Colonic mucosa (tissue), 4 donors: ENCODE results near the gene ARFGAP2. TPM values are rescaled to one million over a fixed set of nuclear protein-coding genes. Genes with fewer than 3 reads are reported as not detected.
A peak's percentile ranks its signal among the peaks of the same experiment; 100 is the strongest.

ENCODE experiments used
- DNase-seq: peaks from one replicate; pipeline ENCODE4 v3.0.0-alpha.2; 2020
- H3K27ac ChIP-seq: fragments of 200-600 bp; one replicate; pipeline ENCODE4 v1.8.0; 2021
- H3K27me3 ChIP-seq: fragments of 200-600 bp; one replicate; pipeline ENCODE4 v1.8.0; 2021
- H3K36me3 ChIP-seq: fragments of 200-600 bp; one replicate; pipeline ENCODE4 v1.8.0; 2021
- H3K4me1 ChIP-seq: fragments of 200-600 bp; one replicate; pipeline ENCODE4 v1.8.0; 2021; ENCODE audit warnings: mild to moderate bottlenecking
- H3K4me3 ChIP-seq: fragments of 200-600 bp; one replicate; pipeline ENCODE4 v1.8.0; 2021
- H3K9ac ChIP-seq, 2 donors: one replicate each; pipeline ENCODE4 v1.7.0; 2013; ENCODE audit warnings: control low read depth in 2 of 2, low read depth in 2 of 2, low read length in 2 of 2
- H3K9me3 ChIP-seq: fragments of 200-600 bp; one replicate; pipeline ENCODE4 v1.8.0; 2021
- CTCF ChIP-seq: fragments of 200-600 bp; IDR thresholded peaks from one replicate; pipeline ENCODE4 v1.8.0; 2022; ENCODE audit warnings: antibody characterized with exemption, mild to moderate bottlenecking
- intact Hi-C: fragments of 100-400 bp; cut with DNase I; formaldehyde crosslinking; loops from one replicate; pipeline ENCODE4 v1.14.1; 2022
- total RNA-seq, 2 donors: library from RNA; stranded (reverse); fragmentation: NEBNext Ultra II Directional in 1 of 2; extraction: Animal tissue kit (Norgen Biotek cat#: 25700) in 1 of 2; gene quantifications; one replicate each; pipeline ENCODE4 v1.2.1, GENCODE V29; 2021
- donor health status: healthy.
- donor health status: DM: no; HTN: no; CAD: no.
- donor health status: DM: no; HTN: no; CAD: no.

Gene ARFGAP2
- total RNA-seq, 2 donors from 2014 or later, result 64.6 to 109 TPM

- intact Hi-C loops, result loop anchor here (5.0 kb wide), 2 partner anchors 34 to 179 kb away; partner anchors contain the start of gene DDB2
- H3K9ac ChIP-seq, result peak overlapping the region; percentile 61 to 94
- peaks cover 14% of the 10 kb centered on the region for H3K4me1 ChIP-seq
- H3K4me3 ChIP-seq, result peak overlapping the region; percentile 83
- DNase-seq, result no peak
- no peak for TF ChIP-seq CTCF
- no peaks in the 10 kb centered on the region for H3K9me3 ChIP-seq
- H3K27ac ChIP-seq, result peak overlapping the region; percentile 83
- H3K27me3 ChIP-seq, result no peaks in the 10 kb centered on the region
- no peaks in the 10 kb centered on the region for H3K36me3 ChIP-seq
These were observed 1.2 kb upstream of the ARFGAP2 start for GRCh38 chr11:47177846-47178245.

GRCh38 chr11:47177229-47177845 is 658 bp upstream of the ARFGAP2 start:
- TF ChIP-seq CTCF, result peak; percentile 66
- no peaks in the 10 kb centered on the region for H3K9me3 ChIP-seq
- intact Hi-C loops, result loop anchor here (5.0 kb wide), 2 partner anchors 35 to 180 kb away; partner anchors contain the start of gene DDB2
- H3K27ac ChIP-seq, result peak overlapping the region; percentile 83
- H3K4me3 ChIP-seq, result peak overlapping the region; percentile 83
- H3K36me3 ChIP-seq, result peaks cover 2% of the 10 kb centered on the region
- peak overlapping the region; percentile 61 to 94 for H3K9ac ChIP-seq
- H3K4me1 ChIP-seq, result peaks cover 14% of the 10 kb centered on the region
- DNase-seq, result peak; percentile 80
- H3K27me3 ChIP-seq, result no peaks in the 10 kb centered on the region

- Histone ChIP-seq H3K36me3 (peaks cover 4% of the 10 kb centered on the region), H3K9me3 (no peaks in the 10 kb centered on the region), H3K9ac (peak overlapping the region; percentile 88 to 92), H3K4me1 (peaks cover 14% of the 10 kb centered on the region), H3K27me3 (no peaks in the 10 kb centered on the region), H3K27ac (no peak overlapping the region), H3K4me3 (peak overlapping the region; percentile 83)
- intact Hi-C loops, result loop anchor here (5.0 kb wide), 2 partner anchors 36 to 181 kb away; partner anchors contain the start of gene DDB2
- DNase-seq, result no peak
- TF ChIP-seq CTCF, result no peak
These were observed 842 bp downstream of the ARFGAP2 start for GRCh38 chr11:47175746-47176327.

- H3K4me1 ChIP-seq, result peaks cover 10% of the 10 kb centered on the region
- no peak overlapping the region for H3K9ac ChIP-seq
- no peaks in the 10 kb centered on the region for H3K27me3 ChIP-seq
- no peak for DNase-seq
- intact Hi-C loops, result no loop called here
- H3K4me3 ChIP-seq, result no peak overlapping the region
- H3K9me3 ChIP-seq, result no peaks in the 10 kb centered on the region
- H3K36me3 ChIP-seq, result peaks cover 4% of the 10 kb centered on the region
- TF ChIP-seq CTCF, result no peak
- H3K27ac ChIP-seq, result no peak overlapping the region
These were observed 3.8 kb downstream of the ARFGAP2 start for GRCh38 chr11:47172740-47173336.

GRCh38 chr11:47171856-47172255 is 4.8 kb downstream of the ARFGAP2 start:
- H3K4me1 ChIP-seq, result peaks cover 6% of the 10 kb centered on the region

More at GRCh38 chr11:47171856-47172255, 4.8 kb downstream of the ARFGAP2 start:
- Histone ChIP-seq H3K4me3 (no peak overlapping the region), H3K36me3 (peaks cover 8% of the 10 kb centered on the region), H3K27me3 (no peaks in the 10 kb centered on the region), H3K27ac (no peak overlapping the region), H3K9me3 (no peaks in the 10 kb centered on the region), H3K9ac (no peak overlapping the region)
- DNase-seq, result no peak
- intact Hi-C loops, result no loop called here
- no peak for TF ChIP-seq CTCF
